ENCODE results near the gene LTF.

Gene LTF

DNA sequence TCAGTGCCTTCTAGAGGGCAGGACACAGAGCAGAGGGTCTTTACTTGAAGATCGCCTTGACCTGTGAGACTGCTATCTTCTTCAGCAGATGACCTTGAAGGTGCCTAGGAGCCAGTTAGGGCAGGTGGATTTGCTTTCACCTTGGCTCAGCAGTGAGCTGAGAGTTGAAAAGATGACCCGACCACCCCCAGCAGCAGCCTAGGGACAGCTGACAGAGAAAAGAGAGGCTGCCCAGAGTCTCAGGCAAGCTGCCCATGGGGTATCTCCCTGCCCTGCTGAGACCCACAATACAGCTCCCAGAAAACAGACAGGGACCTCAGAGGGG lies 453 bp upstream of the LTF start:
- peaks cover 60% of the 10 kb centered on the region for H3K27me3 Mint-ChIP-seq (ENCODE audit: low read depth, poor library complexity)
- no peak overlapping the region for H3K27ac Mint-ChIP-seq
- peaks cover 13% of the 10 kb centered on the region for H3K9me3 Mint-ChIP-seq
- no peak for DNase-seq
- H3K4me1 Mint-ChIP-seq, result no peaks in the 10 kb centered on the region
- TF ChIP-seq, protein P1, sequence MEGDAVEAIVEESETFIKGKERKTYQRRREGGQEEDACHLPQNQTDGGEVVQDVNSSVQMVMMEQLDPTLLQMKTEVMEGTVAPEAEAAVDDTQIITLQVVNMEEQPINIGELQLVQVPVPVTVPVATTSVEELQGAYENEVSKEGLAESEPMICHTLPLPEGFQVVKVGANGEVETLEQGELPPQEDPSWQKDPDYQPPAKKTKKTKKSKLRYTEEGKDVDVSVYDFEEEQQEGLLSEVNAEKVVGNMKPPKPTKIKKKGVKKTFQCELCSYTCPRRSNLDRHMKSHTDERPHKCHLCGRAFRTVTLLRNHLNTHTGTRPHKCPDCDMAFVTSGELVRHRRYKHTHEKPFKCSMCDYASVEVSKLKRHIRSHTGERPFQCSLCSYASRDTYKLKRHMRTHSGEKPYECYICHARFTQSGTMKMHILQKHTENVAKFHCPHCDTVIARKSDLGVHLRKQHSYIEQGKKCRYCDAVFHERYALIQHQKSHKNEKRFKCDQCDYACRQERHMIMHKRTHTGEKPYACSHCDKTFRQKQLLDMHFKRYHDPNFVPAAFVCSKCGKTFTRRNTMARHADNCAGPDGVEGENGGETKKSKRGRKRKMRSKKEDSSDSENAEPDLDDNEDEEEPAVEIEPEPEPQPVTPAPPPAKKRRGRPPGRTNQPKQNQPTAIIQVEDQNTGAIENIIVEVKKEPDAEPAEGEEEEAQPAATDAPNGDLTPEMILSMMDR (IDR thresholded peaks at IDR 0.05), result no peak
- no peak overlapping the region for H3K4me3 Mint-ChIP-seq
- H3K36me3 Mint-ChIP-seq (ENCODE audit: low read depth), result no peaks in the 10 kb centered on the region

DNA sequence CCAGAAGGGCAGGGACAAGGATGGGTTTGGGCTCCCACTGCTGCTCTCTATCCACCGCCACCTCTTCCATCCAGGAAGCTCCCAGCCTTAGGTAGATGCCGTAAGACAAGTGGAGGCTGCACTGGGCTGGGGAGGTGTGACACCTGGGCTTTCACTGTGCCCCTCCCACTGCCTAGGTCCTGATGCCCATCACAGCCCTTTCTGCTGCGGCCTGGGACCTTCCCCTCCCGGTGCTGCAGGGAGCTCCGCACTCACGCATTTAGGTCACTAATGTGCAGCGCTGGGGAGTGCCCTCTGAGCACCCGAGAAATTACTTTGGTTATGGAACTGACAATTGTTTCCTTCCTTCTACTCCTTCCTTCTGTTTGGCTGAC lies 850 bp downstream of the LTF start:
- H3K27ac Mint-ChIP-seq, result no peak overlapping the region
- no peaks in the 10 kb centered on the region for H3K4me1 Mint-ChIP-seq
- peaks cover 17% of the 10 kb centered on the region for H3K9me3 Mint-ChIP-seq
- TF ChIP-seq, protein P1 (IDR thresholded peaks at IDR 0.05), result no peak
- peaks cover 66% of the 10 kb centered on the region for H3K27me3 Mint-ChIP-seq (ENCODE audit: low read depth, poor library complexity)
- no peak for DNase-seq
- H3K4me3 Mint-ChIP-seq, result no peak overlapping the region
- H3K36me3 Mint-ChIP-seq (ENCODE audit: low read depth), result no peaks in the 10 kb centered on the region

DNA sequence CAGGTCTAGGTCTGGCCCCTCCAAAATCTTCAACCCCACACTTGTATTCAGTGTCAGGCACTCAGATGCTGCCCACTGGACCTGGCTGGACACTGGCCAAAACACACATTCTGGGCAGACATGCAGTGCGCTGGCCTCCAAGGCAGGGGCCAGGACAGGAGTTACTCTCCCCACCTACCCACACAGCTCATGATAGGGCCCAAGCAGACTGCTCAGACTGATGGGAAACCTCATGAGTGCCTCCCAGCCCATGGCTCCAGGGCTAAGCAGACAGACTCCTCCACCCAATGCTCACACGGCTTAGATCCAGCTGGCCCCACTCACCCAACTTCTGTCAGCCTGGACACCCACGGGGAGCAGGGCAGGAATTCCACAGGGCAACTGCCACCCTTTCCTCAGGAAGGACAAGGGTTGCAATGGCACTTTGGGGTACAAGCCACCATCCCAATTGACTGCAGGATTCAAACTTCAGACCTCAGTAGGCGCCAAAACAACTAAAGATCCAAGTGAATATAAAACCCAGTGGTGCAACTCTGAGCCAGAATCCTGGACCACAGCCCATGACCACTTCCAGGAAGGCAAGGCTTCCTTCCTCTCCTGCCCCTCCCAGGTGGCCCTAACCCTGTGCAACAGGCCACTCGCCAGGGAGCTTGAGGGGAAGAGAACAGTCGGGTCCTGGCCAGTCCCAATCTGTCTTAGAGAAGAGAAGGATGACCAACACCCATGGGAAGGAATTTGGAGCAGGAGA lies 1.4 kb downstream of the LTF start:
- H3K4me1 Mint-ChIP-seq, result no peaks in the 10 kb centered on the region
- peaks cover 66% of the 10 kb centered on the region for H3K27me3 Mint-ChIP-seq (ENCODE audit: low read depth, poor library complexity)
- no peak overlapping the region for H3K27ac Mint-ChIP-seq
- no peak for DNase-seq
- peaks cover 17% of the 10 kb centered on the region for H3K9me3 Mint-ChIP-seq
- TF ChIP-seq, protein P1 (IDR thresholded peaks at IDR 0.05), result no peak
- no peaks in the 10 kb centered on the region for H3K36me3 Mint-ChIP-seq (ENCODE audit: low read depth)
- H3K4me3 Mint-ChIP-seq, result no peak overlapping the region

DNA sequence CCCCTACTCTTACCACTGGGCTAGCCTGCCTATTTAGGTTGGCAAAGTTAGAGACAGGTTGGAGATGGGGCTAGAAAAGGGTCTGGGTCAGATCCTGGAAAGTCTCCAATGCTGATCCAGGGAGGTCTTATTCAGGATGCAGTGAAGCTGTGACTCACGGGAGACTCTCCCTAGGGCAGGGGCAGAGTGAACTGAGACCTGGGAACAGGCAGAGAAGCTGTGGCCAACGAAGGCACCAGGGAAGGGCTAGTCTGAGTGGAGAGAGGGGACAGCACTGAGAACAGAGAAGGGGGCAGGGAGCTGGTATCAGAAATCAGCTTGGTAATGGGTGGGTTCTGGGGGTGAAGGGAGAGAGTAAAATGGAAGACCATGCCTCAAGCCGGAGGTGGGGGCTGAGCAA lies 2.2 kb downstream of the LTF start:
- TF ChIP-seq, protein P1 (IDR thresholded peaks at IDR 0.05), result no peak
- Mint-ChIP-seq H3K27me3 (ENCODE audit: low read depth, poor library complexity) (peaks cover 64% of the 10 kb centered on the region), H3K27ac (no peak overlapping the region), H3K9me3 (peaks cover 17% of the 10 kb centered on the region), H3K36me3 (ENCODE audit: low read depth) (no peaks in the 10 kb centered on the region), H3K4me3 (no peak overlapping the region), H3K4me1 (no peaks in the 10 kb centered on the region)
- DNase-seq, result no peak

DNA sequence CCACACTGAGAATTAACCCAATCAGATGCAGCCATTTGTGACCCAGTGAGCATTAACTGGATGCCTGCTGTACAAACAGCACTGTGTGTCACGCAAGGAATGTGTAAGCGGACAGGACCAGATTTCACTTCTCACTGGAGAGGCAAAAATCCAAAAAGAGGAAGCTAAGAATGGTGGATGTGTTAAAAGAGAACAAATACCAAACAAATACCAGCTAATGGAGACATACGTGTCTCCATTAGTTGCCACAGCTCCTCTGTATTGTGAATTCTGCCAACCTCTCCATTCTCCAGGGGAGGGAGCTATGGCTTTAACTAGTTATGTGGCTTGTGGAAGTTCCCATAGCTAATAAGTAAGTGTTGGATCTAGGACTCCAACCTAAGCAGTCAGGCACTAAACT lies 2.6 kb downstream of the LTF start:
- DNase-seq, result no peak
- no peak overlapping the region for H3K4me3 Mint-ChIP-seq
- H3K27me3 Mint-ChIP-seq (ENCODE audit: low read depth, poor library complexity), result peaks cover 60% of the 10 kb centered on the region
- TF ChIP-seq, protein P1 (IDR thresholded peaks at IDR 0.05), result no peak
- no peak overlapping the region for H3K27ac Mint-ChIP-seq
- no peaks in the 10 kb centered on the region for H3K36me3 Mint-ChIP-seq (ENCODE audit: low read depth)
- H3K9me3 Mint-ChIP-seq, result peaks cover 17% of the 10 kb centered on the region
- no peaks in the 10 kb centered on the region for H3K4me1 Mint-ChIP-seq

DNA sequence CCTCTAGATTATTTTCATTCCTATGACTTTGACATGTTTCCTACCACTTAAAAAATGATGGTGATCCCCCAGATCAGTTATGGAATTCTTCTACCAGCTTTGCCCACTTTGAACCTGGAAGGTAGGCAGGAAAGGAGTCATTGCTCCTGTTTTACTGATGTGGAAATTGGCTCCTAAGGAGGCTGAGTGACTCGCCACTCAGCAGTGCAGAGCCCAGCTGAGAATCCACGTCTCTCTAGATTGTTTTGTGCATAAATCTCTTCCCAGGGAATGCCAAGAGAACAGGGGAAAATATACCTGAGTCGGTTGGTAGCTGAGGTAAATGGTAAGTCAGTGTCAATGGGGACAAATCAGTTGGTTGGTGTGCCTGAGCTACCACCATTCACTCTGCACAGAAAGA lies 4.7 kb downstream of the LTF start:
- TF ChIP-seq, protein P1 (IDR thresholded peaks at IDR 0.05), result no peak
- H3K27me3 Mint-ChIP-seq (ENCODE audit: low read depth, poor library complexity), result peaks cover 44% of the 10 kb centered on the region
- no peak overlapping the region for H3K4me3 Mint-ChIP-seq
- H3K4me1 Mint-ChIP-seq, result no peaks in the 10 kb centered on the region
- H3K27ac Mint-ChIP-seq, result no peak overlapping the region
- H3K36me3 Mint-ChIP-seq (ENCODE audit: low read depth), result no peaks in the 10 kb centered on the region
- H3K9me3 Mint-ChIP-seq, result peaks cover 17% of the 10 kb centered on the region
- no peak for DNase-seq

All from nephron progenitor cell (in vitro differentiated cells).